ENCODE measurements around the gene HAP1.
"Not testable (repeated sequence)": the region's sequence is repeated elsewhere in the genome, so short reads cannot be mapped to it uniquely, and the experiment has no call there.

Gene HAP1, protein sequence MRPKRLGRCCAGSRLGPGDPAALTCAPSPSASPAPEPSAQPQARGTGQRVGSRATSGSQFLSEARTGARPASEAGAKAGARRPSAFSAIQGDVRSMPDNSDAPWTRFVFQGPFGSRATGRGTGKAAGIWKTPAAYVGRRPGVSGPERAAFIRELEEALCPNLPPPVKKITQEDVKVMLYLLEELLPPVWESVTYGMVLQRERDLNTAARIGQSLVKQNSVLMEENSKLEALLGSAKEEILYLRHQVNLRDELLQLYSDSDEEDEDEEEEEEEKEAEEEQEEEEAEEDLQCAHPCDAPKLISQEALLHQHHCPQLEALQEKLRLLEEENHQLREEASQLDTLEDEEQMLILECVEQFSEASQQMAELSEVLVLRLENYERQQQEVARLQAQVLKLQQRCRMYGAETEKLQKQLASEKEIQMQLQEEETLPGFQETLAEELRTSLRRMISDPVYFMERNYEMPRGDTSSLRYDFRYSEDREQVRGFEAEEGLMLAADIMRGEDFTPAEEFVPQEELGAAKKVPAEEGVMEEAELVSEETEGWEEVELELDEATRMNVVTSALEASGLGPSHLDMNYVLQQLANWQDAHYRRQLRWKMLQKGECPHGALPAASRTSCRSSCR

DNA sequence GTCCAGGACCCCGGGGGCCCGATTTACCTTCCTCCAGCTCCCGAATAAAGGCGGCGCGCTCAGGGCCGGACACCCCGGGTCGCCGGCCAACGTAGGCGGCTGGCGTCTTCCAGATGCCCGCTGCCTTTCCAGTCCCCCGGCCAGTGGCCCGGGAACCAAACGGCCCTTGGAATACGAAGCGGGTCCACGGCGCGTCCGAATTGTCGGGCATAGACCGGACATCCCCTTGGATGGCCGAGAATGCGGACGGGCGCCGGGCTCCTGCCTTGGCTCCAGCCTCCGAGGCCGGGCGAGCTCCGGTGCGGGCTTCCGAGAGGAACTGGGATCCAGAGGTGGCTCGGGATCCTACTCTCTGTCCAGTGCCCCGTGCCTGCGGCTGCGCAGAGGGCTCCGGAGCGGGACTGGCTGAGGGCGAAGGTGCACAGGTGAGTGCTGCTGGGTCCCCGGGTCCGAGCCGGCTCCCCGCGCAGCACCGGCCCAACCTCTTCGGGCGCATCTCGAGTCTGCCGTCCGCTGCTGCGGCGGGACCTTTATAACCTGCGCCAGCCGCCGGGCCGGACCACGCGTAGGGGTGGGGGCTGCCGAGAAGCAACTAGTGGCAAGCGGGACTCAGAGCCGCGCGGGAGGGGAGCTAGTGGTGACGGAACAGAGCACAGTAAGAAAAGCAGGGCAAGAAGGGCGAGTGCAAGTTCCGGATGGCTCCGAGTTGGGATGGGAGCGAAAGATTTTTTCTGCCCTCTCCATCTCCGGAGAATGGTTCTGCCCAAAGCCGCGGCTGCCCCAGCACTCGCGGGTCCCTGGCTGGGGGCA, at the start of gene HAP1:
Gene HAP1 (minus strand): TSS at position 505 of the 810 bp plus-strand sequence. CDS start 9 bp downstream, at position 496.
- DNase-seq (ENCODE audit: low spot score) = peak; percentile 13

DNA sequence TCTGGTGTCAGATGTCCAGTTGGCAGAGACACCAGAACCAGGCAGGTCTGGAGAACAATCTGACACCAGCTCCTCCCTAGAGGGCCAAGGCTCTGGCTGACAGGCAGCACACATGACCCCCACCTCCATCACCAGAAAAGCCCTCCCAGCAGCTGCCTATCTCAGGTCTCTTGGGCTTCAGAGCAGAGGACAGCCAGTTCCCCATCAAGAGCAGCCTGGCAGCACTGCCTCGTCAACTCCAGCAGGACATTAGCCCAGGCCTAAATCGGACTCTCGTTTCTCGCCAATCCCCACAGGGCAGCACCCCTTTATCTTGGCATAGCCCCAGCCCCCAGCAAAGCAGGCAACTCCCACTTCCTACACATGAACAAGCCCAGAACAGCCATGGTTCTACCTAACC, 47.7 kb upstream of the HAP1 start:
- DNase-seq (ENCODE audit: low spot score) = no peak

DNA sequence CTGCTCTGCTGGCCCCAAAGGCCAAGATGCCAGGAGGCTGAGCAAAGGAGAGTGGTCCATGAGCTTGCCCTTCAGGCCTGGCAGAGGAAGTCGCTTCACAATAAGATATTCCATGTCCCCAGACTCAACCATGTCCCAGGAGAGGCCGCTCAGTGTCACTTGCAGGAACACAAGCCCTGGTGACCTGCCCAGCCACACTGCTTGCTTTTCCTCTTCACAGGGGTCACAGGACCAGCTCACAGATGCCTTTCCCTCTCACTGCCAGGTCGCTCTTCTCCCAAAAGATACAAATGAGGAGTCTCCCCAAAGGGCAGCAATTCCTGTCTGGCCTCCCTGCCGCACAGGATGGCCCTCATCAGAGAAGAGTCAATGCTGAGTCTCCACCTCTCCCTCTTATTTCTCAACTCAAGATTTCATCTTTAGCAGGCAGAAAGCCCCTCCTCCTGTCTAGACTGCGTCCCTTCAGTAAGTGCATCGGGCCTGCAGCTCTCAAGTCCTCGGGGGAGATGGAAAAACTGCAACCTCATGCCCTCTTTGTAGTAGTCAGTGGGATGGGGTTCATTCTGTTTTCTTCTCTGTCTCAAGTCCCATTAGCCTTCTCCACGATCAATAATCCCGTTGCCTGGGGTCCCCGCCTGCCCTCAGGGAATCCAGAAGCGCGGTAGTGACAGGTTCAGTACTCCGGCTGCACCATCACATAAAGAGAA, 47.1 kb upstream of the HAP1 start:
- no peak for DNase-seq (ENCODE audit: low spot score)

DNA sequence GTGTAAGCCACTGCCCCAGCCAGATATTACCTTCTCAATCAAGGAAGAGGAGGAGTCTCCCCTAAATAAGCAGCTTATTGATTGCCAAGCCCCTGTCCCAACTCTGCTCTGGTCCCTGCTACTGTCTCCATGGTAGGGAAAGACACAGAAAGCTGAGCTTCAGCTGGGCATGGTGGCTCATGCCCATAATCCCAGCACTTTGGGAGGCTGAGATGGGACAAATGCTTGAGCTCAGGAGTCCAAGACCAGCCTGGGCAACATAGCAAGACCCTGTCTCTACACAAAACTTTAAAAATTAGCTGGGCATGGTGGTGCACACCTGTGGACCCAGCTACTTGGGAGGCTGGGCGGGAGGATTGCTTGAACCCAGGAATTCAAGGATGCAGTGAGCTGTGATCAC, 45.5 kb upstream of the HAP1 start:
- no peak for DNase-seq (ENCODE audit: low spot score)

DNA sequence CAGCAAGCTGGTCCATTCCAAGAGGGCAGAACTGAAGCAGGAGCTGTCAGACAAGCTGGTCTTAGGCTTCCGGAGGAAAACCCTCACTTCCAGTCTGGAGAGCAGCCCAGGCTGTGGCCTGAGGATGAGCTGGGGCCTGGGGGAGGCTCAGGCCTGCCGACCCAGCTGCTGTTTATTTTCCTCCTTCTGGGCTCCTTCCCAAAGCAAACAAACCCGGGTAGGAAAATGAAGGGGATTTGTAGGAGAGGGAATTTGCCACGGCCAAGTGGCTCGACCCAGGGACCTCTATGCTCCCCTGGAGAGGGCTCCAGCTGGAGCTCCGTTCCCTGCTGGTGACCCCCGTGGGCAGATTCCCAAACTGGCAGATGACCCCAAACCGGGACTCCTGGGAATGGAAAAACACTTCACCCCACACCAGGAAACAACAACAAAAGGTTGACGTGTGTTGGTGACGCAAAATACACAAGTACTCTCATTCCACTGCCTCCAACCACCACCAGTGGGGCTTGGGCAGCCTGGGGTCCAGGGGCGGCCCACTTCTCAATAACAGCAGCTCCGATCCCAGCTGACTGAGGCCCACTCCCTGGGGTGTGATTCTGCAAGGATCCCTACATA, 43.2 kb upstream of the HAP1 start:
- peak; percentile 74 for DNase-seq (ENCODE audit: low spot score)

DNA sequence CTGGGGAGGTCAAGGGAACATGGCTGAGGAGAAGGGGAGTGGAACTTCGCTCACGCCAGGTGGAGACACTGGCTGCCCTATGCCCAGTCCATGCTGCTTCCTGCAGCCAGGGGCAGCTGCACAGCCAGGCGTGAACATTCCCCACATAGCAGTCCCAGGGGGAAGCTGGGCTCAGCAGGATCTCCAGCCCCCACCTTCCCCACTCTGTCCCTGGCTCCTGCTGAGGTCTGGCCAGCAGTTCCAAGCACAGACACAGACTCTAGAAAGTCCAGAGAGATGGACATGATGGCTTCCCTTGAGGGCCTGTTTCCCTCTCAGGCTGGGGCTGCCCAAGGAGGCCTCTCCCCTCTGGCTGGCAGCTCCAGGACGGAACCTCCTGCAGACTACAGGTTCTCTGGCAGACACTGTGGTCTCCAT, 42.7 kb upstream of the HAP1 start:
- no peak for DNase-seq (ENCODE audit: low spot score)

DNA sequence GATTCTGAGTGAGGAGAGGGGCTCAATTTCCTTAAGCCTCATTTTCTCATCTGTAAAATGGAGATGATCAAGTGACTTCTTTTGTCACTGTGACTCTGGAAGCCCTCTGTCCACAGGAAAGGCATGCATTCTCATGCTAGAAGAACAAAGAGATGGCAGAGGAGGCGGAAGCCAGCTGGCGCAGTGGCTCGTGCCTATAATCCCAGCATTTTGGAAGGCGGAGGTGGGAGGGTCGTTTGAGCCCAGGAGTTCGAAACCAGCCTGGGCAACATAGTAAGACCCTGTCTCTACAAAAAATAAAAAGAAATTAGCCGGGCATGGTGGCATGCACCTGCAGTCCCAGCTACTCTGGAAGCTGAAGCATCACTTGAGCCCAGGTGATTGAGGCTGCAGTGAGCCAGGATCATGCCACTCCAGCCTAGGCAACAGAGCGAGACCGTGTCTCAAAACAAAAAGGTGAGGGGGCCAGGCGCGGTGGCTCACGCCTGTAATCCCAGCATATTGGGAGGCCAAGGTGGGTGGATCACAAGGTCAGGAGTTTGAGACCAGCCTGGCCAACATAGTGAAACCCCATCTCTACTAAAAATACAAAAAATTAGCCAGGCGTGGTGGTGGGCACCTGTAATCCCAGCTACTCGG, 41.9 kb upstream of the HAP1 start:
- not testable (repeated sequence) for DNase-seq (ENCODE audit: low spot score)

DNA sequence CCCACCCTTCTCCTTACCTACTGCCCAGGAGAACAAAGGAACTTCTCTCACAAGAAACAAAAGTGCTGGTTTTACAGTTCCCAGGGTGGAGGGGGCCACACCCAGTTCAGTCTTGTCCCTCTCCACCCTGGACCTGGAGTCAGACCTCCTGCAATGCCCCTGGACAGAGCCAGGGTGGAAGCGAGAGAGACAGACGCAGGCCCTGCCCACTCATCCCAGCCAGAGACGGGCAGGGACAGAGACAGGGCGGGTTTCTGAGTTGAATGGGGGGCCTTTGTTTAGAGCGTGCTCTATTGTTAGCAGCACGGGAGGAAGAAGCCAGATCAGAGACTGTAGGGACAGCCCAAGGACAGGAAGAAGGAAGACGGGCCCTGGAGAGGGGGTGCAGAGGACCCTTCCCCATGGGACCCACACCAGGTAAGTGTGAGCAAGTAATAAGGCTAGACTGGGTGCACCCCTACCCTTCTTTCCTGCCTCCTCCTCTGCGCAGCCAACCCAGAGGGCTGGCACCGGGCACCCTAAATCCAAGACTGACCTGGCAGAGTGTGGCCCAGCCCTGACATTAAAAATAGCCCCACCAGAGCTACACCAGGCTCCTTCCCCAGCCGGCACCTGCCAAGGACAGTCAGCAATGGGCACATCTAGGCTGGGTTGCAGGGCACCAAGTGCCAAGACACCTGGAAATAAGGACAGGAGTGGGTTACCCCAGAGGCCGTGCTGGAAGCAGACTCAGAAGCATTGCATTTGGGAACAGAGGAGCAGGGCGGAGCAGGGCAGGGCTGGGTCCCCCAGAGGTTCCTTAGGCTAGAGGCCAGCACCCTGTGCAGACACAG, 41.2 kb upstream of the HAP1 start:
- DNase-seq (ENCODE audit: low spot score) = peak; percentile 94

DNA sequence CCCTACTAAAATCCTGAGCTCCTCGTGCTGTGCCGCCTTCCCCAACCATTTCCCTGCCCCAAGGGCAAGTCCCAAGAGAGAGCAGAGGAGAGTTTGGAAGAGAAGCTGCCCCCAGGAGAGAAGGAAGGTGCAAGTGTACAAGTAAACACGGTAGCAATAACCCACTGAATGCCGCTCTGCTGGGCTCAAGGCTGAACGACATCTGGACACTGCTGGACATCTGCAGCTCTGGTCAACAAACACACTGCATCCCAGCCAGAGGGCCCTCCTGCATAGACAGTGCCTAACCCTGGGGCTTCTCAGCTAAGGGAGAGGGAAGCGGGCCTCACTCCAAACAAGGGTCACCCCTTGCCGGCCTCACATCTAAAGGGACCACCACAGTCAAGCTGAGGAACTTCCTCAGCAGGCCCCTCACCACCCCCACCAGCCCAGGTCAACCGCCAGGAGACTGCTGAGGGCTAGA, 39.3 kb upstream of the HAP1 start:
- DNase-seq (ENCODE audit: low spot score) = peak; percentile 64

DNA sequence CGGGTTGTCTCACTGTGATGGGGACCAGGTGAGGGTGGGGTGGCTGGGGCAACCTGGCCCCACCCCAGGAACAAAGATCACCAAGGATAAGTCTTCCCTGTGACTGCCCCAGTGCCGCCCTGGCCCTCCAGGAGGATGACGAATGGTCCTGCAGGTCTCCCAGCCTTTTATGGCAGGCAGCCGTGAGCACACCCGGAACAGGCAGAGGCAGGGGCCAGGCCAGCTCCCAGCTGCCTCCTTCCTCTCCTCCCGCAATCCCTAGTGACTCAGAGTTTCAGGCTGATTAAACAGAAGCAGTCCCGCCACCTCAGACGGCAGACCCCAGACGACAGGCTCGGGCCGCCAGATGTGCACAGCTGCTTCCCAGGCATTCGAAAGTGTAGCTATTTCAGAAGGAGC, 38.7 kb upstream of the HAP1 start:
- DNase-seq (ENCODE audit: low spot score) = no peak

DNA sequence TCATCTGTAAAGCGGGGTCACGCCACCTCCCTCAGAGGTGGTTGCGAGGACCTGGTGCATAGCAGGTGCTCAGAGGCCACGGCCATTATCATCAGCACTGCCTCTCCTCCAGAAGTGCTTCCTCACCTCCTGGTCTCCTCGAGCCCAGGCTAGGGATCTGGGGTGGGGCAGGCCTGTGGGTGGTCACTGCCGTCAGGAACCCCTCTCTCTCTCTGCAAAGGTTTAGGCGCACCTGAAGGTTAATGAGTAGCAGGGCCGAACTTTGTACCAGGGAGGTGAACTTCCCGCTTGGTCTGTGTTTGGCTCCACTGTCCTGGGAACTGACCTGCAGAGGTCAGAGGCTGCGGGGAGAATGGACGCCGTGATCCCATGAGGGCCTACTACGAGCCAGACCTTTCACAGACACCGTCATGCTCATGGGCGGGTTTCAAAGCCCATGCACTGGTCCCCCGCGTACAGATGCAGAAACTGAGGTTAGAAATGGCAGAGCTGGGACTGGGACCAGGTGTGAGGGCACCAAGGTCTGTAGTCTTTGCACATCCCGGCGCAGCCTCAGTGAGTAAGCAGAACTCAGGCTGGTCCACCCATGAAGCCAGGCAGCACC, 38.2 kb upstream of the HAP1 start:
- DNase-seq (ENCODE audit: low spot score) = no peak

DNA sequence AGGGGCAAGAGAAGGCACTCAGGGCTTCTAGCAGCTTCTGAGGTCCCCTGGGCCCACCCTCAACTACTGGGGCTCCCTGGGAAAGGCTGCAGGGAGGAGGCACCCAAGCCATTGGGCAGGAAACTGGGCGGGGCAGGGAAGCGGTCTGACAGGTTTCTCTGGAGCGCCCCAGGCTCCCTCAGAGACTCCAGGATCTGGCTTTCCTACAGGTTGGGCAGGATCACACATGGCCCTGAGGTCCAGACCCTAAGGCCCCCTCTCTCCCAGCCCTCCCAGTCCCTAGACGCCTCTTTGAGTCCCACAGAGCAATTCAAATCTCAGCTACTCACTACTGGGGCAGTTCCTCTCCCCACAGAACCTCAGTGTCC, 37.8 kb upstream of the HAP1 start:
- no peak for DNase-seq (ENCODE audit: low spot score)

DNA sequence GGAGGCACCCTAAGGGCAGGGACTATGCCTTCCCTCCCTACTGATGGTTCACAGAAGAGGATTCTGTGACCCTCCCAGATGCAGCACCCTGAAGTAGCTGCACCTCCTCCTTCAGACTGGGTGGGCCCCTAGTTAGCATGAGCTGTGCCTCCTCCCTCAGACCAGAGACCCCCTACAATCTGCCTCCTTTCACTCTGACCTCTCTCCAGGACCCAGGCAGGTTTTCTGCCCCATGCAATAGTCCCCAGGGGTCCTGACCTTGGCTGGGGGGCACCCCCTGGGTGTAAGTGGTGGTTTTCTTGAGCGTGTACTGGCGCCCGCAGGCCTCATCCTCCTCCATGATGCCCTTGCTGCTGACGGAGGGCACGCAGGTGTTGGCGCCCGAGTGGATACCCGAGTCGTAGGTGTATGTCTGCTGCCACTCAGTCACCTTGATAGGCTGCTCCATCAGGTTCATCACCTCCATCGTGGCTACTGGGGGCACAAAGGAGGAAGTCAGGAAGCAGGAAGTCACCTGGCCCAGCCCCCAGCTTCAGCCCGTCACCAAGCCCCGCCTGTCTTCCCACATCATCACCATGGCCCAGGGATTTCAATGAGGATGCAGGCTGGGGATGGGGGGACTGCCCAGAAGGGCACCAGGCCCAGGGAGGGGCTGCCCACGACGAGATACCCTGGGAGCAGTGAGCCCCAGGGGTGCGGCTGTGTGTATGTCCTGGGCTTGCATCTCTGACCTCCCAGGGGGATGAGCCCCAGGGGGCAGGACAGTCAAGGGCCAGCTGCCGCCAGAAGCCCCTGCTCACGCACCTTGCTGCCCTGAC, 37.2 kb upstream of the HAP1 start:
- no peak for DNase-seq (ENCODE audit: low spot score)

DNA sequence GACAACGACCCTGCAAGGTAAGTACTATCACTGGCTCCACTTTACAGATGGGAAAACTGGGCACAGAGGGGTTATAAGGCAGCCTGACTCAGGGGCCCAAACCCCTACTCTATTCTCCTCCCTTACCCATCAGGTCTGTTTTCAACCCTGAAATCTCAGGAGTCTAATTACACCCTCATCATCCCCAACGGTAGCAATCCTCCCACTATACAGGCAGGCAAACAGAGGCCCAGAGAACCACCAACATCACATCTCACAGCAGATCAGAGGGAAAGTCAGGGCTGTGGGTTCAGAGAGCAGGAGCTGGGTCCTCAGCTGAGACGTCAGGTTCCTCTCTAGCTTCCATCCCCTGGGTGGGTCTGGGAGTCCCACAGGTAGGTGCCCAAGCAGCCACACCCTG, 35.5 kb upstream of the HAP1 start:
- DNase-seq (ENCODE audit: low spot score) = no peak

DNA sequence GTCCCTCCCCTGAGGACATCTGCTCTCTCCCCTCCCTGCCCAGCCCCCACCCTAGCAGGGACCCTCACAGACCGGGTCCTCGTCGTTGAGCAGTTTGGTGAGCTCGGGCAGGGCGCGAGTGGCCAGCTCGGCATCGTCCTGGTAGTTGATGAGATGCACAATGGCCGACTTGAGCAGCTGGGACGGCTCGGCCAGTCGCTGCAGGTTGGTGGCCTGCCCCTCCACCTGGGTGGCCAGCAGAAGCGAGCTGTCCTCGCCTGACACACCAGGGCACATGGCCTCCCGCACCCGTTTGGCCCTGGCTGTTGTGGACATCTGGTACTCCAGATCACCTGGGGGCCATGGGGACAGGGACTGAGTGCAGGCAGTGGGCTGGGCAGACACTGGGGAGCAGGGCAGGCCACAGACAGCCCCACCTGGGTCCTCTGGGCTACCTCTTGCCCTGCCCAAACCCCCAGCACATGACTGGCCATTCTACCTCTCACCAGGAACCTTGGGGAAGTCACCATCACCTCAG, 35.0 kb upstream of the HAP1 start:
- no peak for DNase-seq (ENCODE audit: low spot score)

DNA sequence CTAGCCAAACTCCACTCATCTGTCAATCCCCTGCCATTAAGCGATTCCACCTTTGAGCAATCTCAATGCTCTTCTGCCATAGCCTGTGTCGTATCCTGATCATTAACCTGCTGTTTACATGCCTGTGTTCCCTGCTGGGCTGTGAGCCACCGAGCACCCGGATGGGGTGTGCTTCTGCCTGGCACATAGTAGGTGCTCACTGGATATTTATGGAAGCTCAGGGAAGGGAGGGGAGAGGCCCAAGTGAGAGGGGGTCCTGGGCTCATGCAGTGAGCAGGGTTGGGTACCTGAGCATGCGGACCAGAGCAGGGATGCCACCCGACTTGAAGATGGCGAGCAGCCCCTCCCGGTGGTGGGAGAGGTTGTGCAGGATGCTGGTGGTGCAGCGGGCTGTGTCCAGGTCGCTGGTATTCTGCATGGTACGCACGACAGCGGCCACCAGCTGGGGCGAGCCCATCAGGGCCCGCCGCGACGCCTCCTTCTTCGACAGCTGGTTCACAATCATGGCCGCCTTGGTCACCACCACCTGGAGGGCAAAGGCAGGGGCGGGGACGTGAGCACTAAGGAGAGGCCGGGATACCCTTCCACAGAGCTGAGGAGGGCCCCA, 34.3 kb upstream of the HAP1 start:
- DNase-seq (ENCODE audit: low spot score) = no peak

DNA sequence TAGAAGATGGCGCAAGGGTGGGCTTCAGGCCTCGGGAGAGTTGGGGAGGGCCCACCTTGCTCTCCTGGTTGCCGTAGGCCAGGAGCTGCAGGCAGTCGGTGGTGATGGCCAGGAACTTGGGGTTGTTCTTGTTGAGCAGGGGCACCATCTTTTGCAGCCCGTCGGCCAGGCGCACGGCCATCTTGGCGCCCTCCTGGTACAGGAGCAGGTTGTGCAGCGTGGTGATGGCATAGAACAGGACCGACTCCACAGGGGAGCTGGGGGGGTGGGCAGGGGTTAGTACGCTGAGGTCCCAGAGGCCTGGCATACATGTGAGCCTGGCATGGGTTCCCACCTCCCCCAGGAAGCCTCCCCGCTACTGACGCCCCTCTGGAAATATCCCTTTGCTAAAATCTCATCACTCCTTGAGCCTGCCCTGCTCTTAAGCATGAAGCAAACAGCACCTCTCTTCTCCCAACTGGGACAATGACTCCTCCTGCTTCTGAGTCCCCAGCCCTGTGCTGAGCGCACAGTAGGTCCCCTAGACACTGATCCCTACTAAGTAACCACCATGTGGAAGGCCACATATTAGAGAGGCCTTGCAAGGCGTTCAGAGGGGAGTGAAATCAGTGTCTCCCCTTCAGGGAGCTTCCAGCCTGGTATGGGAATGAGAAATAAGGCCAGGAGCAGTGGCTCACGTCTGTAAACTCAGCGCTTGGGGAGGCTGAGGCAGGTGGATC, 33.0 kb upstream of the HAP1 start:
- no peak for DNase-seq (ENCODE audit: low spot score)

DNA sequence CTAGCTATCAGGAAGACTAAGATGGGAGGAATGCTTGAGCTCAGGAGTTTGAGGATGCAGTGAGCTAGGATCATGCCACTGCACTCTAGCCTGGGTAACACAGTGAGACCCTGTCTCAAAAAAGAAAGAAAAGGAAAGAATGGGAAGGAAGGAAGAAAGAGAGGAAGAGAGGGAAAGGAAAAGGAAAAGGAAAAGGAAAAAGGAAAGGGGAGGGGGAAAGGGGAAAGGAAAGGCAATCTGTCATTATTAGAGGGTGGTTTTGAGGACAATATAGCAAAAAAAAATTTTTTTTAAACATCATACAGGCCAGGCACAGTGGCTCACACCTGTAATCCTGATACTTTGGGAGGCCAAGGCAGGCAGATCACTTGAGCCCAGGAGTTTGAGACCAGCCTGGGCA, 31.7 kb upstream of the HAP1 start:
- no peak for DNase-seq (ENCODE audit: low spot score)

Measured in globus pallidus (tissue), 1 donor.